SU-DHL-6 (cell line): Measurements from ENCODE around the gene C2CD4C.

Source experiments
- H2AFZ ChIP-seq: fragments of 200-600 bp; sonication (generic); 2 replicates; pipeline ENCODE4 v1.6.1; 2014; ENCODE audit warnings: low read depth, mild to moderate bottlenecking, moderate library complexity, mixed read lengths, antibody characterized with exemption, low read length; ENCODE audit not compliant: severe bottlenecking
- H3F3A ChIP-seq: fragments of 200-600 bp; shearing (Covaris generic); 2 replicates; pipeline ENCODE4 v1.6.0; 2016; ENCODE audit warnings: antibody characterized with exemption, mild to moderate bottlenecking; ENCODE audit not compliant: insufficient read depth
- H3K27ac ChIP-seq: fragments of 200-600 bp; sonication (generic); 2 replicates; pipeline ENCODE4 v1.5.1; 2016; ENCODE audit warnings: low read depth, mild to moderate bottlenecking, low read length, moderate library complexity, mixed read lengths
- H3K27me3 ChIP-seq: fragments of 200-600 bp; sonication (generic), shearing (Covaris generic); 2 replicates; pipeline ENCODE4 v1.6.0; 2014; ENCODE audit warnings: mild to moderate bottlenecking, low read length
- H3K36me3 ChIP-seq: fragments of 200-600 bp; sonication (generic); 2 replicates; pipeline ENCODE4 v1.6.1; 2014; ENCODE audit warnings: mild to moderate bottlenecking, low read length, mixed read lengths
- H3K4me2 ChIP-seq: fragments of 300-600, 200-600 bp; shearing (Covaris generic), sonication (generic); 2 replicates; pipeline ENCODE4 v1.6.0; 2014; ENCODE audit warnings: low read length, low read depth, mild to moderate bottlenecking; ENCODE audit not compliant: poor library complexity, severe bottlenecking
- H3K4me3 ChIP-seq: fragments of 200-600 bp; sonication (generic); 2 replicates; pipeline ENCODE4 v1.5.1; 2014; ENCODE audit warnings: antibody characterized with exemption, low read length, mild to moderate bottlenecking, mixed read lengths; ENCODE audit not compliant: insufficient read depth, poor library complexity, severe bottlenecking
- H3K79me2 ChIP-seq: fragments of 200-600 bp; sonication (generic); 2 replicates; pipeline ENCODE4 v1.6.1; 2014; ENCODE audit warnings: mild to moderate bottlenecking, low read length, moderate library complexity; ENCODE audit not compliant: insufficient read depth
- H3K9ac ChIP-seq: fragments of 200-600 bp; sonication (generic); 2 replicates; pipeline ENCODE4 v1.7.0; 2014; ENCODE audit warnings: mild to moderate bottlenecking, low read length
- H3K9me2 ChIP-seq: fragments of 200-600 bp; sonication (generic); replicated peaks from 2 replicates; pipeline ENCODE4 v1.6.1; 2014; ENCODE audit warnings: low read length; ENCODE audit not compliant: insufficient read depth
- H3K9me3 ChIP-seq: fragments of 200-600 bp; sonication (generic); 2 replicates; pipeline ENCODE4 v1.6.1; 2014; ENCODE audit warnings: low read length, mixed read lengths; ENCODE audit not compliant: insufficient read depth
- H4K20me1 ChIP-seq: fragments of 200-600 bp; sonication (generic); 2 replicates; pipeline ENCODE4 v1.6.1; 2014; ENCODE audit warnings: low read depth, mild to moderate bottlenecking, antibody characterized with exemption, low read length, moderate library complexity, mixed read lengths
- EZH2phosphoT487 ChIP-seq: fragments of 200-600 bp; sonication (generic), shearing (Covaris generic); conservative IDR thresholded peaks from 2 replicates; pipeline ENCODE4 v1.6.1; 2018; ENCODE audit warnings: mild to moderate bottlenecking, antibody characterized with exemption, low read length, moderate library complexity, mixed read lengths
- TF ChIP-seq, protein P1 (sequence below): fragments of 200-600 bp; sonication (generic); IDR thresholded peaks from one replicate; pipeline ENCODE4 v1.5.1; 2017; ENCODE audit warnings: antibody characterized with exemption, mild to moderate bottlenecking, low read length, moderate library complexity; ENCODE audit not compliant: insufficient read depth, poor library complexity, severe bottlenecking

C2CD4C gene

DNA sequence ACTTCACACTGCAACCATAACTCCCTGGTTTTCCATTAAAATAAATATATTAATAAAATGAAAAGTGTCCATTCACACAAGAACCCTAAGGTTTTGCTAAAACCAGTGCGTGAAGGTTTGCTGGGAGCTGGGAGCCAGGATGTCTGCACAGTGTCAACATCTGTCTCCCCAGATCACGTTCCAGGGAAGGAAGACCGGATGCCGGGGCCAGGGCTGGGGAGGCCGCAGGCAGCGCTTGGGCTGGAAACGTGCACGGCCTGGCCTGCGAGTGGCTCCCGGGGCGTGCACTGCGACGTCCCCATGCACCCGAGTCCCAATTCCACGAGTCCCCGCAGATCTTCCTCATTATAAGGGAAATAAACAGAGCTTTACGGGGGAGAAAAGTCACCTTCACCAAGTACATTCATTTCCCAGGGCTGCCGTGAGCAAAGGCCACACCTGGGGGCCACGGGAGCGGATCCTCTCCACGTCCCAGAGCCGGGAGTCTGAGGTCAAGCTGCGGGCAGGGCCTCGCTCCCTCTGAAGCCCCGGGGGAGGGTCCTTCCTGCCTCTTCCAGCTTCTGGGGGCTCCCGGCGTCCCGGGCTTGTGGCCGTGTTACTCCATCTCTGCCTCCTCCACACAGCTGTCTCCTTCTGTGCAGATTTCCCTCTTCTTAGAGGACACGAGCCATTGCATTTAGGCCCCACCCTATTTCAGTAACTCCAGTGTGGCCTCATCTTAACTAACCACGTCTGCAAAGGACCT lies 39.0 kb upstream of the C2CD4C start:
- H3K27ac ChIP-seq, result no peak overlapping the region
- H3K9me2 ChIP-seq, result no peaks in the 10 kb centered on the region
- H3F3A ChIP-seq, result 0 out of 2 replicates have a peak, but pooled peaks cover 4% of the 10 kb centered on the region
- no peaks in the 10 kb centered on the region for H3K27me3 ChIP-seq
- H4K20me1 ChIP-seq, result no peaks in the 10 kb centered on the region
- H3K79me2 ChIP-seq, result no peaks in the 10 kb centered on the region
- no peak overlapping the region for H3K4me3 ChIP-seq
- H3K4me2 ChIP-seq, result no peak overlapping the region
- H3K9me3 ChIP-seq, result peaks cover 8% of the 10 kb centered on the region; the same call in 1 of the 2 replicates
- TF ChIP-seq, protein P1, sequence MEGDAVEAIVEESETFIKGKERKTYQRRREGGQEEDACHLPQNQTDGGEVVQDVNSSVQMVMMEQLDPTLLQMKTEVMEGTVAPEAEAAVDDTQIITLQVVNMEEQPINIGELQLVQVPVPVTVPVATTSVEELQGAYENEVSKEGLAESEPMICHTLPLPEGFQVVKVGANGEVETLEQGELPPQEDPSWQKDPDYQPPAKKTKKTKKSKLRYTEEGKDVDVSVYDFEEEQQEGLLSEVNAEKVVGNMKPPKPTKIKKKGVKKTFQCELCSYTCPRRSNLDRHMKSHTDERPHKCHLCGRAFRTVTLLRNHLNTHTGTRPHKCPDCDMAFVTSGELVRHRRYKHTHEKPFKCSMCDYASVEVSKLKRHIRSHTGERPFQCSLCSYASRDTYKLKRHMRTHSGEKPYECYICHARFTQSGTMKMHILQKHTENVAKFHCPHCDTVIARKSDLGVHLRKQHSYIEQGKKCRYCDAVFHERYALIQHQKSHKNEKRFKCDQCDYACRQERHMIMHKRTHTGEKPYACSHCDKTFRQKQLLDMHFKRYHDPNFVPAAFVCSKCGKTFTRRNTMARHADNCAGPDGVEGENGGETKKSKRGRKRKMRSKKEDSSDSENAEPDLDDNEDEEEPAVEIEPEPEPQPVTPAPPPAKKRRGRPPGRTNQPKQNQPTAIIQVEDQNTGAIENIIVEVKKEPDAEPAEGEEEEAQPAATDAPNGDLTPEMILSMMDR, result no peak
- no peak for TF ChIP-seq EZH2phosphoT487
- H2AFZ ChIP-seq, result no peak overlapping the region
- no peaks in the 10 kb centered on the region for H3K36me3 ChIP-seq
- no peak overlapping the region for H3K9ac ChIP-seq

DNA sequence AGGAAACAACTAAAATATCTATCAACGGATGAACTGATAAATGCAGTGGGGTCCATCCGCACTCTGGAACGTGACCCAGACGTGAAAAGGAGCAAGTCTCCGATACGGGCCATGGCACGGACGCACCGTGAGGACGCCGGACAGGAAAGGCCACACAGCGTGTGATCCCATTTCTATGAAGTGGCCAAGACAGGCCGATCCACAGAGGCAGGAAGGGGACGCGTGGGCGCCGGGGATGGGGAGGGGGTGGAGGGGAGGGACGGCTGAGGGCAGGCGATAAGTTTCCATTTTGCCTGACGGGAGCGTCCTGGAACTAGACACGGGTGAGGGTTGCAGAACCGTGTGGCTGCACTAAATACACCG lies 38.1 kb upstream of the C2CD4C start:
- H3K9me3 ChIP-seq, result peaks cover 8% of the 10 kb centered on the region; the same call in 1 of the 2 replicates
- no peaks in the 10 kb centered on the region for H3K9me2 ChIP-seq
- TF ChIP-seq, protein P1, result no peak
- TF ChIP-seq EZH2phosphoT487, result no peak
- no peaks in the 10 kb centered on the region for H3K79me2 ChIP-seq
- H3K27ac ChIP-seq, result no peak overlapping the region
- H3K27me3 ChIP-seq, result no peaks in the 10 kb centered on the region
- H3K36me3 ChIP-seq, result no peaks in the 10 kb centered on the region
- H3K4me3 ChIP-seq, result no peak overlapping the region
- no peak overlapping the region for H2AFZ ChIP-seq
- no peak overlapping the region for H3K9ac ChIP-seq
- H3K4me2 ChIP-seq, result no peak overlapping the region
- 0 out of 2 replicates have a peak, but pooled peaks cover 4% of the 10 kb centered on the region for H3F3A ChIP-seq
- no peaks in the 10 kb centered on the region for H4K20me1 ChIP-seq

DNA sequence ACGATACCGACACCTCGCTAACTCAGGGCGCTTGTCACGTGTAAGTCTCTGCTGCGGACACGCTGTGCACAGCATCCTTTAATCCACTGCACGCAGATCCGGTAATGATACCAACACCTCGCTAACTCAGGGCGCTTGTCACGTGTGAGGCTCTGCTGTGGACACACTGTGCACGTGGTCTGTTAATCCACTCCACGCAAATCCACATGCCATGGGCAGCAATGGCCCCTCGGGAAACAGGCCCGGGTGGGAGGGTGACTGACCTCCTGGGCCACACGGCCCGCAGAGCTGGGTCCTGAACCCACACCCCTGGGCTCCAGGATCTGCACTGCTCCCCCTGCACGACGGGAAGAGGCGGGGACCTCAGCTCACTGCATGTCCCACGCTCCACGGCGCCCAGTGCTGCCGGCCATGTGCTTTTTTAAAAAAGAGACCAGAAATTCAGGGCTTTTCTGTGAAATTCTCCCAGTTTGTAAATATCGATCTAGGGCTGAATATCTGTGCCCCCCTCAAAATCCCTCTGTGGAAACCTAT lies 35.8 kb upstream of the C2CD4C start:
- Histone ChIP-seq H3K9me3 (no peaks in the 10 kb centered on the region), H3K27me3 (no peaks in the 10 kb centered on the region), H3K9ac (no peak overlapping the region), H3K79me2 (no peaks in the 10 kb centered on the region), H3K36me3 (no peaks in the 10 kb centered on the region), H3K4me2 (no peak overlapping the region), H3F3A (no peaks in the 10 kb centered on the region), H3K4me3 (no peak overlapping the region), H4K20me1 (no peaks in the 10 kb centered on the region), H3K9me2 (no peaks in the 10 kb centered on the region), H3K27ac (no peak overlapping the region), H2AFZ (no peak overlapping the region)
- TF ChIP-seq, protein P1, result no peak
- TF ChIP-seq EZH2phosphoT487, result no peak
